Esophagus muscularis mucosa (tissue), 4 donors: ENCODE measurements around the gene GNG7. TPM values are rescaled to one million over a fixed set of nuclear protein-coding genes. Genes with fewer than 3 reads are reported as not detected.
"Not testable (repeated sequence)": the region's sequence is repeated elsewhere in the genome, so short reads cannot be mapped to it uniquely, and the experiment has no call there.

Experiments used
- DNase-seq: peaks from one replicate; pipeline ENCODE4 v3.0.0-alpha.2; 2017; ENCODE audit errors: extremely low spot score
- H3K27ac ChIP-seq, 4 donors: fragments of 200-600 bp; sonication (generic); replicated peaks in 1 of 4; 1 replicate in 3 of 4; 2 replicates in 1 of 4; pipeline ENCODE4 v1.5.1; 2016 to 2019; ENCODE audit warnings: mild to moderate bottlenecking in 1 of 4
- H3K27me3 ChIP-seq, 4 donors: fragments of 200-600 bp; sonication (generic); one replicate each; pipeline versions ENCODE4 v1.5.1 to v1.6.0; 2016 to 2019
- H3K36me3 ChIP-seq, 4 donors: fragments of 200-600 bp; sonication (generic); one replicate each; pipeline ENCODE4 v1.5.1; 2016 to 2019
- H3K4me1 ChIP-seq, 4 donors: fragments of 200-600 bp; sonication (generic); one replicate each; pipeline ENCODE4 v1.5.1; 2016 to 2019
- H3K4me3 ChIP-seq, 4 donors: fragments of 200-600 bp; sonication (generic); 1 replicate in 2 of 4; 2 replicates in 2 of 4; pipeline ENCODE4 v1.5.1; 2016 to 2019; ENCODE audit warnings: mild to moderate bottlenecking in 4 of 4, moderate library complexity in 1 of 4
- H3K9me3 ChIP-seq, 4 donors: fragments of 200-600 bp; sonication (generic); 1 replicate in 3 of 4; 2 replicates in 1 of 4; pipeline ENCODE4 v1.5.1; 2016 to 2019
- CTCF ChIP-seq, 3 experiments: fragments of 200-600 bp in 2 of 3; fragments of 450-650 bp in 1 of 3; sonication (generic) in 2 of 3; IDR thresholded peaks; one replicate each; pipeline ENCODE4 v1.5.1; 2017 to 2019; ENCODE audit warnings: antibody characterized with exemption in 3 of 3, mild to moderate bottlenecking in 2 of 3, moderate library complexity in 1 of 3
- EP300 ChIP-seq: sonication (generic); formaldehyde crosslinking; IDR thresholded peaks from one replicate; pipeline ENCODE4 v1.6.1; 2017; ENCODE audit warnings: antibody characterized with exemption
- POLR2A ChIP-seq: fragments of 450-650 bp; IDR thresholded peaks from one replicate; pipeline ENCODE4 v1.6.1; 2017; ENCODE audit warnings: antibody characterized with exemption, moderate library complexity, mild to moderate bottlenecking, low read depth
- POLR2AphosphoS5 ChIP-seq, 2 donors: sonication (generic); formaldehyde crosslinking; IDR thresholded peaks; one replicate each; pipeline ENCODE4 v1.6.1; 2017; ENCODE audit warnings: antibody characterized with exemption in 2 of 2
- WGBS: methylation state at CpG from one replicate; pipeline ENCODE4 v1.1.5; 2018; 5-methylcytosine and 5-hydroxymethylcytosine counted together
- intact Hi-C: fragments of 100-400 bp; cut with DNase I; formaldehyde crosslinking; loops from one replicate; pipeline ENCODE4 v1.15.1; 2023
- total RNA-seq, 4 donors: library from RNA; depleted of rRNA; stranded (reverse); fragments of >200 nt; gene quantifications; one replicate each; pipeline versions ENCODE4 v1.1.0 to v1.2.1, GENCODE V29; 2016

The GNG7 gene
- total RNA-seq, 4 donors from 2014 or later = 6.3 to 18.8 (median 13.0) TPM

DNA sequence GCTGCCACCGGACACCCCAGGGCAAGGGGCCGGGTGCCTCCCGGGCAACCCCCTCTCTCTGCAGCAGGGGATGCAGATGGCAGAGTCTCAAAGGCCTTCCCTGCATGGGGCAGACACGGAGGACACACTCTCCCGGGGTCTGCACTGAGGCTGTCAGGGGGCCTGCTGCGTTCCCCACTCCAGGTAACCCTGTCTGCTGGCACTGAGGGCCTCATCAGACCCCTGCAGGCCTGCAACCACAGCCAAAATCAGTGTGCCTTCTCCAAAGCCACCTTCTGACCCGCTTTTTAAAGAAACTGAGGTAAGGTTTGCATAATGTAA lies 93.9 kb downstream of the GNG7 start:
- TF ChIP-seq CTCF (IDR thresholded peaks at IDR 0.05) (no peak), POLR2AphosphoS5 (IDR thresholded peaks at IDR 0.05) (no peak), EP300 (no peak)
- WGBS = 81% methylated on average over 4 of the region's 7 CpGs
- intact Hi-C loops = loop anchor here (5.0 kb wide), 1 partner anchor 66 kb away; no protein-coding TSS in a partner anchor
- no peaks in the 10 kb centered on the region for H3K27me3 ChIP-seq
- no peak for DNase-seq
- peak overlapping the region in 2 of 4 donors; percentile 90 to 92 for H3K27ac ChIP-seq
- peaks cover 18 to 47% (median 33%) of the 10 kb centered on the region in 4 donors for H3K4me1 ChIP-seq
- H3K4me3 ChIP-seq = no peak overlapping the region
- H3K9me3 ChIP-seq = no peaks in the 10 kb centered on the region
- H3K36me3 ChIP-seq = no peaks in the 10 kb centered on the region

GRCh38 chr19:2607712-2608601 lies 94.5 kb downstream of the GNG7 start:
- WGBS = 77% methylated on average over 40 of the region's 47 CpGs
- no peak overlapping the region for H3K4me3 ChIP-seq
- TF ChIP-seq POLR2AphosphoS5 (IDR thresholded peaks at IDR 0.05) = no peak
- TF ChIP-seq POLR2A = no peak
- no peak for TF ChIP-seq EP300
- no peak for TF ChIP-seq CTCF (IDR thresholded peaks at IDR 0.05)
- no peak for DNase-seq
- H3K4me1 ChIP-seq = peaks cover 22 to 50% (median 37%) of the 10 kb centered on the region in 4 donors
- no peaks in the 10 kb centered on the region for H3K27me3 ChIP-seq
- intact Hi-C loops = loop anchor here (5.0 kb wide), 1 partner anchor 66 kb away; no protein-coding TSS in a partner anchor
- H3K27ac ChIP-seq = peak overlapping the region in 3 of 4 donors; percentile 0 to 92 (median 90)
- no peaks in the 10 kb centered on the region for H3K9me3 ChIP-seq
- H3K36me3 ChIP-seq = no peaks in the 10 kb centered on the region

DNA sequence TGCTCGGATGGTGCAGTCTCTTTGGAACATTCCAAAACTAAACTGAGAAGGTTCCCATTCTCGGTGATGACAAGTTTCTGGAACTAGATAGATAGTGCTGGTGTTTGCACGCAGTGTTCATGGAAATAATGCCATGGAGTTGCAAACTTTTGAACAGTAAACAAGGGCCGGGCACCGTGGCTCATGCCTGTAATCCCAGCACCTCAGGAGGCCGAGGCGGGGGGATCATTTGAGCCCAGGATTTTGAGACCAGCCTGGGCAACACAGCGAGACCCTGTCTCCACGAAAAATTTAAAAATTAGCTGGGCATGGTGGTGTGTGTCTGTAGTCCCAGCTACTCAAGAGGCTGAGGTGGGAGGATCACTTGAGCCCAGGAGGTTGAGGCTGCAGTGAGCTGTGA lies 95.7 kb downstream of the GNG7 start:
- H3K27ac ChIP-seq = peak overlapping the region in 3 of 4 donors; percentile 48 to 68 (median 59)
- H3K4me3 ChIP-seq, H3K36me3 ChIP-seq, H3K27me3 ChIP-seq, DNase-seq, H3K9me3 ChIP-seq: not testable (repeated sequence)
- H3K4me1 ChIP-seq = peaks cover 31 to 62% (median 47%) of the 10 kb centered on the region in 4 donors
- 75% methylated on average over 9 of the region's 9 CpGs for WGBS
- intact Hi-C loops = loop anchor here (5.0 kb wide), 1 partner anchor 64 kb away; no protein-coding TSS in a partner anchor
- TF ChIP-seq POLR2AphosphoS5 (IDR thresholded peaks at IDR 0.05) (peak in 1 of 2 donors; percentile 25), EP300 (peak; percentile 18)

DNA sequence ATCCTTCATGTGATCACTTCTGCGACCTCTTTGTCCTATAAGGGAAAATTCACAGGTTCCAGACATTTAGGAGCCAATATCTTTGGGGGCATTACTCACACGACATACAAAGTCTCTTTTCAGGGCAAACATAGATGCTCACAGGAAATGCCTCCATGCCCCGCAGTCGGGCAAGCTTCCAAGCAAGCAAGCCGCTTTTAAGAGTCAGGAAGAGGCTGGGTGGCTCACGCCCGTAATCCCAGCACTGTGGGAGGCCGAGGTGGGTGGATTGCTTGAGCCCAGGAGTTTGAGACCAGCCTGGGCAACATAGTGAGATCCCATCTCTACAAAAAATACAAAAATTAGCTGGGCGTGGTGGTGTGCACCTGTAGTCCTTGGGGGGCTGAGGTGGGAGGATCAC lies 96.6 kb downstream of the GNG7 start:
- Histone ChIP-seq H3K27ac (peak overlapping the region in 3 of 4 donors; percentile 48 to 68 (median 59)), H3K4me1 (peaks cover 30 to 64% (median 49%) of the 10 kb centered on the region in 4 donors)
- intact Hi-C loops = loop anchor here (5.0 kb wide), 1 partner anchor 64 kb away; no protein-coding TSS in a partner anchor
- H3K4me3 ChIP-seq, H3K9me3 ChIP-seq, H3K36me3 ChIP-seq, H3K27me3 ChIP-seq, DNase-seq: not testable (repeated sequence)
- 93% methylated on average over 9 of the region's 9 CpGs for WGBS

DNA sequence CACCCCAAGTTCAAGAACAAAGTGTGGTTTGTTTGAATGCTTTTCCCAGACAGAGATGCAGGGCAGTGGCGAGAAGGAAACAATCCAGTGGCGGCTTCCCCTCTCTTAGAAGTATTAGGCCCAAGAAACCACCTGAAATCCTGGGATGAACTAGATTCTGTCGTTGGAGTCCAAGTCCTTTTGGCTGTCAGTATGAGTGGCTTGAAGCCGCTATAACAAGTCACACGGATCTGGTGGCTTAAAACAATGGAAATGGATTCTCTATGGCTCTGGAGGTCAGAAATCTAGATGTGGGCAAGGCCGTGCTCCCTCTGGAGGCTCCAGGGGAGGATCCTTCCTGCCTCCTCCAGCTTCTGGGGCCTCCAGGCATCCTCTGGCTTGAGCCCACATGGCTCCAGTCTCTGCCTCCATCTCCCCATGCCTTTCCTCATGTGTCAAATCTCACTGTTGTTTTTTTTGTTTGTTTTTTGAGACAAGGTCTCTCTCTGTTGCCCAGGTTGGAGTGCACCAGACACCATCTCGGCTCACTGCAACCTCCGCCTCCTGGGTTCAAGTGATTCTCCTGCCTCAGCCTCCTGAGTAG lies 97.7 kb downstream of the GNG7 start:
- DNase-seq = no peak
- 95% methylated on average over 8 of the region's 8 CpGs for WGBS

More for the DNA sequence above, 97.7 kb downstream of the GNG7 start:
- intact Hi-C loops = loop anchor here (5.0 kb wide), 1 partner anchor 63 kb away; no protein-coding TSS in a partner anchor
- H3K27me3 ChIP-seq = no peaks in the 10 kb centered on the region
- TF ChIP-seq POLR2AphosphoS5 (IDR thresholded peaks at IDR 0.05) (no peak), CTCF (IDR thresholded peaks at IDR 0.05) (no peak), POLR2A (no peak)
- H3K27ac ChIP-seq = peak overlapping the region in 3 of 4 donors; percentile 91 to 97 (median 96)
- H3K4me1 ChIP-seq = peaks cover 30 to 59% (median 48%) of the 10 kb centered on the region in 4 donors
- no peaks in the 10 kb centered on the region for H3K36me3 ChIP-seq
- no peaks in the 10 kb centered on the region for H3K9me3 ChIP-seq
- H3K4me3 ChIP-seq = no peak overlapping the region
